Skeletal muscle tissue (tissue), 4 donors: ENCODE data around the gene SLC1A3. TPM values are rescaled to one million over a fixed set of nuclear protein-coding genes. Genes with fewer than 3 reads are reported as not detected.
"Not testable (repeated sequence)": the region's sequence is repeated elsewhere in the genome, so short reads cannot be mapped to it uniquely, and the experiment has no call there.

ENCODE experiments used
- H3K27ac ChIP-seq: one replicate; pipeline ENCODE4 v1.7.0; 2013; ENCODE audit warnings: mild to moderate bottlenecking, low read depth, low read length, inconsistent platforms
- H3K27me3 ChIP-seq, 3 donors: one replicate each; pipeline ENCODE4 v1.7.0; 2013; ENCODE audit warnings: low read length in 3 of 3; ENCODE audit not compliant: control insufficient read depth in 3 of 3, insufficient read depth in 3 of 3
- H3K36me3 ChIP-seq, 3 donors: one replicate each; pipeline ENCODE4 v1.7.0; 2013; ENCODE audit warnings: low read length in 3 of 3; ENCODE audit not compliant: control insufficient read depth in 3 of 3, insufficient read depth in 3 of 3
- H3K4me1 ChIP-seq, 3 donors: one replicate each; pipeline ENCODE4 v1.7.0; 2013; ENCODE audit warnings: low read length in 3 of 3, mild to moderate bottlenecking in 3 of 3; ENCODE audit not compliant: control insufficient read depth in 3 of 3, insufficient read depth in 3 of 3
- H3K4me3 ChIP-seq, 3 donors: one replicate each; pipeline ENCODE4 v1.7.0; 2013; ENCODE audit warnings: low read length in 3 of 3
- H3K9ac ChIP-seq, 3 donors: one replicate each; pipeline ENCODE4 v1.7.0; 2013; ENCODE audit warnings: low read length in 3 of 3, mild to moderate bottlenecking in 3 of 3, moderate library complexity in 2 of 3, low read depth in 1 of 3
- H3K9me3 ChIP-seq, 3 donors: one replicate each; pipeline ENCODE4 v1.7.0; 2013; ENCODE audit warnings: low read length in 3 of 3; ENCODE audit not compliant: control insufficient read depth in 3 of 3
- total RNA-seq: library from RNA; depleted of rRNA; stranded (reverse); fragments of >200 nt; gene quantifications from one replicate; pipeline ENCODE4 v1.2.3, GENCODE V29; 2014
- donor health status: Osteomylitis.

Gene SLC1A3
- total RNA-seq, 1 donor from 2014 or later = 27.1 TPM

GRCh38 chr5:36642089-36642488, 35.7 kb downstream of the SLC1A3 start:
- H3K27me3 ChIP-seq = no peaks in the 10 kb centered on the region
- no peak overlapping the region for H3K9ac ChIP-seq
- H3K27ac ChIP-seq = no peak overlapping the region
- no peak overlapping the region for H3K4me3 ChIP-seq
- H3K4me1 ChIP-seq = no peaks in the 10 kb centered on the region
- no peaks in the 10 kb centered on the region for H3K9me3 ChIP-seq
- H3K36me3 ChIP-seq = no peaks in the 10 kb centered on the region

GRCh38 chr5:36643162-36643561, 36.8 kb downstream of the SLC1A3 start:
- no peaks in the 10 kb centered on the region for H3K27me3 ChIP-seq
- no peak overlapping the region for H3K9ac ChIP-seq
- no peaks in the 10 kb centered on the region for H3K9me3 ChIP-seq
- no peak overlapping the region for H3K27ac ChIP-seq
- no peaks in the 10 kb centered on the region for H3K4me1 ChIP-seq
- no peaks in the 10 kb centered on the region for H3K36me3 ChIP-seq
- no peak overlapping the region for H3K4me3 ChIP-seq

- not testable (repeated sequence) for H3K27ac ChIP-seq, H3K36me3 ChIP-seq, H3K9me3 ChIP-seq, H3K4me1 ChIP-seq, H3K9ac ChIP-seq, H3K4me3 ChIP-seq, H3K27me3 ChIP-seq
Measured at GRCh38 chr5:36643841-36644240, 37.4 kb downstream of the SLC1A3 start.

- Histone ChIP-seq H3K4me1 (no peaks in the 10 kb centered on the region), H3K36me3 (no peaks in the 10 kb centered on the region), H3K27me3 (no peaks in the 10 kb centered on the region), H3K9me3 (no peaks in the 10 kb centered on the region), H3K4me3 (no peak overlapping the region), H3K9ac (no peak overlapping the region), H3K27ac (no peak overlapping the region)
Measured at GRCh38 chr5:36644727-36645126, 38.3 kb downstream of the SLC1A3 start.

- H3K4me1 ChIP-seq = peaks cover 0 to under 1% (median 0%) of the 10 kb centered on the region in 3 donors
Measured at GRCh38 chr5:36646100-36646499, 39.7 kb downstream of the SLC1A3 start.

GRCh38 chr5:36646507-36647023, 40.2 kb downstream of the SLC1A3 start:
- Histone ChIP-seq H3K4me1 (peaks cover 2 to 4% (median 2%) of the 10 kb centered on the region in 3 donors), H3K27ac (no peak overlapping the region), H3K9ac (no peak overlapping the region), H3K36me3 (no peaks in the 10 kb centered on the region), H3K4me3 (no peak overlapping the region), H3K9me3 (no peaks in the 10 kb centered on the region), H3K27me3 (no peaks in the 10 kb centered on the region)

More at GRCh38 chr5:36646100-36646499, 39.7 kb downstream of the SLC1A3 start:
- Histone ChIP-seq H3K36me3 (no peaks in the 10 kb centered on the region), H3K4me3 (no peak overlapping the region), H3K27ac (no peak overlapping the region), H3K9ac (no peak overlapping the region), H3K9me3 (no peaks in the 10 kb centered on the region), H3K27me3 (no peaks in the 10 kb centered on the region)

- no peak overlapping the region for H3K27ac ChIP-seq
- H3K4me1 ChIP-seq = peaks cover 6 to 8% (median 7%) of the 10 kb centered on the region in 3 donors
- H3K36me3 ChIP-seq = no peaks in the 10 kb centered on the region
- no peak overlapping the region for H3K9ac ChIP-seq
- H3K9me3 ChIP-seq = no peaks in the 10 kb centered on the region
- H3K27me3 ChIP-seq = no peaks in the 10 kb centered on the region
- no peak overlapping the region for H3K4me3 ChIP-seq
Measured at GRCh38 chr5:36647046-36647445, 40.6 kb downstream of the SLC1A3 start.

- Histone ChIP-seq H3K4me1 (peaks cover 16 to 19% (median 16%) of the 10 kb centered on the region in 3 donors), H3K27me3 (no peaks in the 10 kb centered on the region), H3K36me3 (no peaks in the 10 kb centered on the region), H3K27ac (no peak overlapping the region), H3K4me3 (no peak overlapping the region), H3K9ac (no peak overlapping the region), H3K9me3 (no peaks in the 10 kb centered on the region)
Measured at GRCh38 chr5:36648426-36648825, 42.0 kb downstream of the SLC1A3 start.

- Histone ChIP-seq H3K9me3 (no peaks in the 10 kb centered on the region), H3K4me1 (peaks cover 26 to 37% (median 32%) of the 10 kb centered on the region in 3 donors), H3K4me3 (peak overlapping the region in 2 of 3 donors; percentile 38 to 41), H3K27me3 (no peaks in the 10 kb centered on the region), H3K36me3 (no peaks in the 10 kb centered on the region), H3K27ac (peak overlapping the region; percentile 49), H3K9ac (peak overlapping the region in 1 of 3 donors; percentile 26)
Measured at GRCh38 chr5:36651761-36652685, 45.6 kb downstream of the SLC1A3 start.

- Histone ChIP-seq H3K27me3 (no peaks in the 10 kb centered on the region), H3K4me1 (peaks cover 36 to 47% (median 42%) of the 10 kb centered on the region in 3 donors), H3K9ac (no peak overlapping the region), H3K36me3 (no peaks in the 10 kb centered on the region), H3K9me3 (no peaks in the 10 kb centered on the region), H3K4me3 (no peak overlapping the region), H3K27ac (peak overlapping the region; percentile 49)
Measured at GRCh38 chr5:36653044-36653705, 46.8 kb downstream of the SLC1A3 start.
